Activated naive CD4-positive, alpha-beta T cell treated with anti-CD3 and anti-CD28 coated beads, Interleukin-2, amount 50 U/mL, for 72 hours (primary cell): ENCODE measurements around the gene NFS1. TPM values are rescaled to one million over a fixed set of nuclear protein-coding genes. Genes with fewer than 3 reads are reported as not detected.
A peak's percentile ranks its signal among the peaks of the same experiment; 100 is the strongest.
"Not testable (repeated sequence)": the region's sequence is repeated elsewhere in the genome, so short reads cannot be mapped to it uniquely, and the experiment has no call there.

ENCODE experiments used
- ATAC-seq, 2 donors: fragments of 150-1000 bp; cut with Tn5 transposase; 2 replicates each; pipeline ENCODE4 v1.10.0; 2021; ENCODE audit warnings: mild to moderate bottlenecking in 2 of 2, moderate library complexity in 2 of 2
- DNase-seq, 2 donors: peaks; one replicate each; pipeline ENCODE4 v3.0.0; 2021 to 2022; ENCODE audit warnings: low spot score in 2 of 2
- H3K27ac Mint-ChIP-seq, 2 donors: one replicate each; pipeline ENCODE4 v1.8.0; 2022; ENCODE audit warnings: mild to moderate bottlenecking in 2 of 2, mixed read lengths in 2 of 2
- H3K36me3 Mint-ChIP-seq, 2 donors: one replicate each; pipeline ENCODE4 v1.8.0; 2022; ENCODE audit warnings: mixed read lengths in 2 of 2
- H3K9me3 Mint-ChIP-seq, 2 donors: one replicate each; pipeline ENCODE4 v1.8.0; 2022; ENCODE audit warnings: mixed read lengths in 2 of 2
- total RNA-seq, 2 donors: library from RNA; stranded (reverse); gene quantifications; one replicate each; pipeline ENCODE4 v1.2.3, GENCODE V29; 2022

NFS1 gene
- total RNA-seq, 2 donors from 2014 or later, result 48.5 to 50.1 TPM

GRCh38 chr20:35718972-35719635, 20.0 kb upstream of the NFS1 start:
- ATAC-seq (peak in 1 of 2 donors; percentile 1), DNase-seq (no peak)
- Mint-ChIP-seq H3K9me3 (no peaks in the 10 kb centered on the region), H3K27ac (no peak overlapping the region), H3K36me3 (peaks cover 6 to 31% of the 10 kb centered on the region in 2 donors)

DNA sequence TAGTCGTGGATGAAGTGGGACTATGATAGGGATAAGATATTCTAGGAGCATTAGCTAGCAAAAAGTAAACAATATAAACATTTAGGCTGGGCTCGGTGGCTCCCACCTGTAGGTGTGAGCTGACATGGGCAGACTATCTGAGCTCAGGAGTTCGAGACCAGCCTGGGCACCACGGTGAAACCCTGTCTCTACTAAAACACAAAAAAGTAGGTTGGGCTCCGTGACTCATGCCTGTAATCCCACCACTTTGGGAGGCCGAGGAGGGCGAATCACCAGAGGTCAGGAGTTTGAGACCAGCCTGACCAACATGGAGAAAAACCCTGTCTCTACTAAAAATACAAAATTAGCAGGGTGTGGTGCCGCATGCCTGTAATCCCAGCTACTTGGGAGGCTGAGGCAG, 19.2 kb upstream of the NFS1 start:
- not testable (repeated sequence) for H3K9me3 Mint-ChIP-seq, ATAC-seq, DNase-seq
- Mint-ChIP-seq H3K27ac (peak overlapping the region in 1 of 2 donors; percentile 63), H3K36me3 (peaks cover 6 to 35% of the 10 kb centered on the region in 2 donors)

- no peaks in the 10 kb centered on the region for H3K9me3 Mint-ChIP-seq
- DNase-seq (no peak), ATAC-seq (no peak)
- H3K27ac Mint-ChIP-seq, result no peak overlapping the region
- H3K36me3 Mint-ChIP-seq, result peaks cover 0 to 27% of the 10 kb centered on the region in 2 donors
Measured at GRCh38 chr20:35716330-35716729, 17.2 kb upstream of the NFS1 start.

DNA sequence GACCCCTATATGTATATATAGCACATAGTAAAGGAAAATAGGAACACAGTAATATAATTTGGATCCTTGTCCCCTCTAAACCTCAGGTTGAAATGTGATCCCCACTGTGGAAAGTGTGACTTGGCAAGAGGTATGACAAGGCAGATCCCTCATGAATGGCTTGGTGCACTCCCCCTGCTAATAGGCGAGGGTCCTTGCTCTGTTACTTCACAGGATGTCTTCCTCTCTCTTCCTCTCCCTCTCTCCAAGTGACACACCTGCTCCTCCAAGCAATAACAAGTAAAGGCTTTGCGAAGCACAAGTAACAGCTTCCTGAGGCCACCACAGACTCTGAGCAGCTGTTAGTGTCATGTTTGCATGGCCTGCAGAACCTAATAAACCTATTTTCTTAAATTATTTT, 16.5 kb upstream of the NFS1 start:
- H3K36me3 Mint-ChIP-seq, result peaks cover 0 to 27% of the 10 kb centered on the region in 2 donors
- no peaks in the 10 kb centered on the region for H3K9me3 Mint-ChIP-seq
- peak in 1 of 2 donors; percentile 2 for ATAC-seq
- no peak for DNase-seq
- peak overlapping the region in 1 of 2 donors; percentile 40 for H3K27ac Mint-ChIP-seq

DNA sequence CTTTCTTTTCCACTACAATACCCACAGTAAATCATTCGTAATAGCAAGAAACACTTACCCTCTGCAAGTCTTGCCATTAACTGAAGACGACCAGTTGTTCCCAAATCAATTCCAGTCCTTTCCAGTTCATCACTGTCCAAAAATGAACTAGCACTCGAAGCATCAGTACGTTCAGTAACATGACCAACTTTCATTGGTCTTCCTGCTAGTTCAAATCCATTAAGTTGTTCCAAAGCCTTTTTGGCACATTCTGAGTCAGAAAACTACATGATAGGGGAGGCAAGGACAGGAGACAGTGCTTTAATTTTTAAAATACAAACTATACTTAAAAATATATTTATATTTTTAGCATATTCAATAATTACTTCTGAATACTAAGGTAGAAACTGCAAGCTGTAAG, 15.0 kb upstream of the NFS1 start:
- no peaks in the 10 kb centered on the region for H3K9me3 Mint-ChIP-seq
- H3K27ac Mint-ChIP-seq, result no peak overlapping the region
- ATAC-seq (no peak), DNase-seq (no peak)
- peaks cover 0 to 27% of the 10 kb centered on the region in 2 donors for H3K36me3 Mint-ChIP-seq

- not testable (repeated sequence) for H3K27ac Mint-ChIP-seq, DNase-seq, ATAC-seq
Measured at GRCh38 chr20:35713120-35713519, 14.0 kb upstream of the NFS1 start.

DNA sequence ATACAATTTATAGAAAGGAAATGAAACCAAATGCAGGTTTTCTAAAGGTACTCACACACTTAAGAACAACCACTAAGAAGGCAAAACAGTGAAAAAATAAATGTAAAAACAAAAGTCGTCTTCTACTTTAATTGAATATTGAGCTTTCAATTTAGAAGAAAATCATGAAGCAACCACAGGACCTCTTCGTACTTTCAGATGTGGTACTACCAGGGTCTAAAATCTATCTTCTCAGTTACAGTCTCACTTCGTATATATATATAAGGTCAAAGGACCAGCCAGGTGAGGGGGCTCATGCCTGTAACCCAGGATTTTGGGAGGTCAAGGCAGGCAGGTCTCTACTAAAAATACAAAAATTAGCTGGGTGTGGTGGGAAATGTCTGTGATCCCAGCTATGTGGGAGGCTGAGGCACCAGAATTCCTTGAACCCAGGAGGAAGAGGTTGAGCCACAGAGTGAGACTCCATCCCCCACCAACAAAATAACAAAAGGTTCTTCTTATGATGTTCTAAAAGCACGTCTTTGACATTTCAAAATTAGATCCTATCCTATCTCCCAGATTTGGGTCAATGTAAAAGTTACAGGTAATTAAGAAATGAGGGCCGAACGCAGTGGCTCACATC, 12.5 kb upstream of the NFS1 start:
- H3K36me3 Mint-ChIP-seq, result peaks cover 0 to 27% of the 10 kb centered on the region in 2 donors
- DNase-seq, result no peak
- no peaks in the 10 kb centered on the region for H3K9me3 Mint-ChIP-seq
- peak; percentile 65 to 70 for ATAC-seq
- H3K27ac Mint-ChIP-seq, result peak overlapping the region; percentile 74 to 92

More at GRCh38 chr20:35713120-35713519, 14.0 kb upstream of the NFS1 start:
- H3K9me3 Mint-ChIP-seq, result not testable (repeated sequence)
- peaks cover 0 to 32% of the 10 kb centered on the region in 2 donors for H3K36me3 Mint-ChIP-seq

DNA sequence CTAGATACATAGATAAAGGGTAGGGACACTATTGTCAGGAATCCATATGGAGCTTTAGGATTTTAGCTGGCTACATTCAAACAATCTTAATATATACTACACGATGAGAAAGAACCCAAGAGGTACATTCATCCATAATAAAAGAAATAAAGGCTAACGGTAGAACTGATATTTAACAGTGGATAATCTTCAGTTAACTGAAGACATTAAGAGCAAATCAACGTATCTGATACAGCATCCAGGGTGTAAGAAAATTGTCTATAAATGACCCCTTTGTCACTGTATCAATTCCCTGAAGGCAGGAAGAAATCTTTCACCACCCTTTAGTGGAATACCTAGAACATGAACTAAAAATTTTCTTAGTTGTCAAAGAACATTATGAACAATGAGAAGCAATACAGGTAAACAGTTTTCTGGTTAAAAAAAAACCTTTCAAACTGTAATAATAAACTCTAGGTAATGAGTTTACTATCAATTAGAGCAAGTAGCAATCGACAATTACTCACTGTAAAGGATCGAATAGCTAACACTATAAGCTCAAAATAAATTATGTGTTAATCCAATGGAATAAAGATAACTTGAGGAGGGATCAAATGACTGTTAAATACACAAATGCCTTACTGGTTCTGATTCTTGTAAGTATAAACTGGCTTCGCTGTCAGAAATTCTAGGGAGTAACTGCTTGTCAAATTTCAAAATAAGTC, 11.9 kb upstream of the NFS1 start:
- ATAC-seq, result no peak
- peaks cover 0 to 27% of the 10 kb centered on the region in 2 donors for H3K36me3 Mint-ChIP-seq
- H3K9me3 Mint-ChIP-seq, result no peaks in the 10 kb centered on the region
- H3K27ac Mint-ChIP-seq, result peak overlapping the region; percentile 68 to 74
- no peak for DNase-seq

- no peaks in the 10 kb centered on the region for H3K9me3 Mint-ChIP-seq
- H3K36me3 Mint-ChIP-seq, result peaks cover 0 to 29% of the 10 kb centered on the region in 2 donors
- DNase-seq (no peak), ATAC-seq (no peak)
- peak overlapping the region in 1 of 2 donors; percentile 68 for H3K27ac Mint-ChIP-seq
Measured at GRCh38 chr20:35710039-35710438, 10.9 kb upstream of the NFS1 start.

- DNase-seq, result no peak
Measured at GRCh38 chr20:35709259-35709658, 10.1 kb upstream of the NFS1 start.

DNA sequence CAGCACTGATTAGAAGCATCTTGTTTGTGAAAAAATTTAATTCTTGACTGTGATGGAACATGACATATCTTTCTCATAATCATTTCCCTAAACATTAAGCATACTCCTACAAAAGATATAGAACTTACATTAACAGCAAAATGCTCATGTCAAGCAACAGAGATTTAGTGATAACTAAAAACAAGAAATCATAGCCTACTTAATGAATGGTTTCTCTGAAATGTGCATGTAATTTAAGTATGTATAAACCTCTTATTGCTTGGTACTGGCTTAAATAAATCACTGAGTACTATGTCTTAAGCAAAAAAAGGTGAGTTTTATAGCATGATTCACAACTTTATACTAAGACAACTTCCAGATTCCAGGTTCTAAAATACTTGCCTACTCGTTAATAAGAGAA, 9.3 kb upstream of the NFS1 start:
- peaks cover 0 to 31% of the 10 kb centered on the region in 2 donors for H3K36me3 Mint-ChIP-seq
- H3K27ac Mint-ChIP-seq, result peak overlapping the region in 1 of 2 donors; percentile 72

More at GRCh38 chr20:35709259-35709658, 10.1 kb upstream of the NFS1 start:
- H3K27ac Mint-ChIP-seq, result peak overlapping the region; percentile 54 to 72
- H3K36me3 Mint-ChIP-seq, result peaks cover 0 to 31% of the 10 kb centered on the region in 2 donors
- ATAC-seq, result no peak
- no peaks in the 10 kb centered on the region for H3K9me3 Mint-ChIP-seq

GRCh38 chr20:35706591-35707529, 7.7 kb upstream of the NFS1 start:
- H3K9me3 Mint-ChIP-seq, H3K27ac Mint-ChIP-seq, DNase-seq, ATAC-seq: not testable (repeated sequence)
- peaks cover 0 to 34% of the 10 kb centered on the region in 2 donors for H3K36me3 Mint-ChIP-seq

More for the DNA sequence above, 9.3 kb upstream of the NFS1 start:
- no peak for ATAC-seq
- DNase-seq, result no peak
- no peaks in the 10 kb centered on the region for H3K9me3 Mint-ChIP-seq

- Mint-ChIP-seq H3K36me3 (peaks cover 3 to 31% of the 10 kb centered on the region in 2 donors), H3K27ac (peak overlapping the region in 1 of 2 donors; percentile 44)
- not testable (repeated sequence) for ATAC-seq, DNase-seq, H3K9me3 Mint-ChIP-seq
Measured at GRCh38 chr20:35705894-35706293, 6.7 kb upstream of the NFS1 start.

- ATAC-seq (no peak), DNase-seq (no peak)
- no peaks in the 10 kb centered on the region for H3K9me3 Mint-ChIP-seq
- peak overlapping the region in 1 of 2 donors; percentile 23 for H3K27ac Mint-ChIP-seq
- H3K36me3 Mint-ChIP-seq, result peaks cover 15 to 28% of the 10 kb centered on the region in 2 donors
Measured at GRCh38 chr20:35704514-35705261, 5.5 kb upstream of the NFS1 start.

- ATAC-seq (no peak), DNase-seq (no peak)
- peak overlapping the region; percentile 22 to 52 for H3K27ac Mint-ChIP-seq
- peaks cover 27 to 30% of the 10 kb centered on the region in 2 donors for H3K36me3 Mint-ChIP-seq
- no peaks in the 10 kb centered on the region for H3K9me3 Mint-ChIP-seq
Measured at GRCh38 chr20:35702824-35703695, 3.9 kb upstream of the NFS1 start.
